Measurements from ENCODE around the gene MAST2. TPM values are rescaled to one million over a fixed set of nuclear protein-coding genes. Genes with fewer than 3 reads are reported as not detected.

MAST2 gene
- total RNA-seq, 4 donors from 2014 or later, result 44.9 to 78.3 (median 68.5) TPM

GRCh38 chr1:46064708-46065107, 261.3 kb downstream of the MAST2 start:
- TF ChIP-seq POLR2AphosphoS5 (IDR thresholded peaks at IDR 0.05), result no peak
- no peak for TF ChIP-seq CTCF (IDR thresholded peaks at IDR 0.05)
- no peak for TF ChIP-seq EP300 (IDR thresholded peaks at IDR 0.05)
- TF ChIP-seq POLR2A (IDR thresholded peaks at IDR 0.05; ENCODE audit: low read depth), result no peak
- Histone ChIP-seq H3K9me3 (no peaks in the 10 kb centered on the region), H3K36me3 (peaks cover 0 to 69% (median 14%) of the 10 kb centered on the region in 4 donors), H3K4me1 (peaks cover 0 to 5% (median 0%) of the 10 kb centered on the region in 4 donors), H3K27ac (replicated peaks in 1 of 4) (no peak overlapping the region), H3K4me3 (no peak overlapping the region), H3K27me3 (no peaks in the 10 kb centered on the region)
- intact Hi-C loops (cut with DNase I), result no loop called here
- DNase-seq (ENCODE audit: extremely low spot score), result no peak
- WGBS, result 94% methylated on average over 1 of the region's 1 CpG

GRCh38 chr1:46065405-46065804, 262.0 kb downstream of the MAST2 start:
- DNase-seq (ENCODE audit: extremely low spot score), result no peak
- H3K36me3 ChIP-seq, result peaks cover 0 to 67% (median 11%) of the 10 kb centered on the region in 4 donors
- peaks cover 0 to 5% (median 0%) of the 10 kb centered on the region in 4 donors for H3K4me1 ChIP-seq
- TF ChIP-seq POLR2A (IDR thresholded peaks at IDR 0.05; ENCODE audit: low read depth), result no peak
- peak in 1 of 2 donors; percentile 7 for TF ChIP-seq POLR2AphosphoS5 (IDR thresholded peaks at IDR 0.05)
- H3K4me3 ChIP-seq, result no peak overlapping the region
- no peaks in the 10 kb centered on the region for H3K27me3 ChIP-seq
- intact Hi-C loops (cut with DNase I), result no loop called here
- H3K27ac ChIP-seq (replicated peaks in 1 of 4), result no peak overlapping the region
- H3K9me3 ChIP-seq, result no peaks in the 10 kb centered on the region

GRCh38 chr1:46067652-46068051, 264.2 kb downstream of the MAST2 start:
- intact Hi-C loops (cut with DNase I), result no loop called here
- no peak for DNase-seq (ENCODE audit: extremely low spot score)
- Histone ChIP-seq H3K27ac (replicated peaks in 1 of 4) (no peak overlapping the region), H3K4me1 (peaks cover 0 to 5% (median 0%) of the 10 kb centered on the region in 4 donors), H3K27me3 (no peaks in the 10 kb centered on the region), H3K9me3 (no peaks in the 10 kb centered on the region), H3K4me3 (no peak overlapping the region), H3K36me3 (peaks cover 0 to 58% (median 3%) of the 10 kb centered on the region in 4 donors)
- no peak for TF ChIP-seq POLR2A (IDR thresholded peaks at IDR 0.05; ENCODE audit: low read depth)
- no peak for TF ChIP-seq EP300 (IDR thresholded peaks at IDR 0.05)
- no peak for TF ChIP-seq POLR2AphosphoS5 (IDR thresholded peaks at IDR 0.05)
- no peak for TF ChIP-seq CTCF (IDR thresholded peaks at IDR 0.05)
- 100% methylated on average over 1 of the region's 1 CpG for WGBS

- H3K36me3 ChIP-seq, result peaks cover 0 to 58% (median 3%) of the 10 kb centered on the region in 4 donors
- no peak for DNase-seq (ENCODE audit: extremely low spot score)
- WGBS, result 89% methylated on average over 3 of the region's 3 CpGs
- H3K4me3 ChIP-seq, result no peak overlapping the region
- no peaks in the 10 kb centered on the region for H3K9me3 ChIP-seq
- TF ChIP-seq POLR2A (IDR thresholded peaks at IDR 0.05; ENCODE audit: low read depth), result no peak
- no peak for TF ChIP-seq CTCF (IDR thresholded peaks at IDR 0.05)
- no peak for TF ChIP-seq POLR2AphosphoS5 (IDR thresholded peaks at IDR 0.05)
- TF ChIP-seq EP300 (IDR thresholded peaks at IDR 0.05), result no peak
- intact Hi-C loops (cut with DNase I), result no loop called here
- no peak overlapping the region for H3K27ac ChIP-seq (replicated peaks in 1 of 4)
- peaks cover 0 to 5% (median 0%) of the 10 kb centered on the region in 4 donors for H3K4me1 ChIP-seq
- H3K27me3 ChIP-seq, result no peaks in the 10 kb centered on the region
Measured at GRCh38 chr1:46068525-46068924, 265.1 kb downstream of the MAST2 start.

- TF ChIP-seq POLR2AphosphoS5 (IDR thresholded peaks at IDR 0.05), result no peak
- no peak for TF ChIP-seq POLR2A (IDR thresholded peaks at IDR 0.05; ENCODE audit: low read depth)
- TF ChIP-seq CTCF (IDR thresholded peaks at IDR 0.05), result no peak
- TF ChIP-seq EP300 (IDR thresholded peaks at IDR 0.05), result no peak
- intact Hi-C loops (cut with DNase I), result no loop called here
- no peaks in the 10 kb centered on the region for H3K9me3 ChIP-seq
Measured at GRCh38 chr1:46070164-46070814, 266.9 kb downstream of the MAST2 start.

More at GRCh38 chr1:46070164-46070814, 266.9 kb downstream of the MAST2 start:
- H3K4me1 ChIP-seq, result peaks cover 0 to 3% (median 0%) of the 10 kb centered on the region in 4 donors
- peaks cover 0 to 61% (median 3%) of the 10 kb centered on the region in 4 donors for H3K36me3 ChIP-seq
- DNase-seq (ENCODE audit: extremely low spot score), result no peak
- no peak overlapping the region for H3K4me3 ChIP-seq
- H3K27ac ChIP-seq (replicated peaks in 1 of 4), result no peak overlapping the region
- WGBS, result 79% methylated on average over 6 of the region's 6 CpGs
- no peaks in the 10 kb centered on the region for H3K27me3 ChIP-seq

Data from esophagus muscularis mucosa (tissue), 4 donors.